RPMI8226 (cell line): Measurements from ENCODE around the gene NUDT22.
A peak's percentile ranks its signal among the peaks of the same experiment; 100 is the strongest.

ENCODE experiments used
- DNase-seq: peaks from one replicate; pipeline ENCODE4 v3.0.0-alpha.2; 2015

Gene NUDT22

GRCh38 chr11:64207256-64208085 is 18.6 kb upstream of the NUDT22 start:
- DNase-seq, result peak; percentile 23

GRCh38 chr11:64208086-64208795 is 17.8 kb upstream of the NUDT22 start:
- DNase-seq, result no peak

GRCh38 chr11:64208796-64209562 is 17.1 kb upstream of the NUDT22 start:
- no peak for DNase-seq

GRCh38 chr11:64209563-64209843 is 16.6 kb upstream of the NUDT22 start:
- no peak for DNase-seq

GRCh38 chr11:64210301-64211020 is 15.6 kb upstream of the NUDT22 start:
- DNase-seq, result no peak

- no peak for DNase-seq
Observed at GRCh38 chr11:64211181-64211872, 14.7 kb upstream of the NUDT22 start.

- DNase-seq, result no peak
Observed at GRCh38 chr11:64216879-64217278, 9.2 kb upstream of the NUDT22 start.

- no peak for DNase-seq
Observed at GRCh38 chr11:64218628-64219353, 7.3 kb upstream of the NUDT22 start.

- DNase-seq, result no peak
Observed at GRCh38 chr11:64219354-64219684, 6.8 kb upstream of the NUDT22 start.

- no peak for DNase-seq
Observed at GRCh38 chr11:64219755-64220154, 6.3 kb upstream of the NUDT22 start.

- no peak for DNase-seq
Observed at GRCh38 chr11:64220271-64220670, 5.8 kb upstream of the NUDT22 start.

GRCh38 chr11:64220798-64221197 is 5.3 kb upstream of the NUDT22 start:
- DNase-seq, result no peak

- DNase-seq, result no peak
Observed at GRCh38 chr11:64222651-64223000, 3.4 kb upstream of the NUDT22 start.

GRCh38 chr11:64223001-64223651 is 2.9 kb upstream of the NUDT22 start:
- DNase-seq, result no peak

GRCh38 chr11:64224151-64224890 is 1.8 kb upstream of the NUDT22 start:
- DNase-seq, result no peak

- DNase-seq, result no peak
Observed at GRCh38 chr11:64224891-64225607, 1.0 kb upstream of the NUDT22 start.

GRCh38 chr11:64226507-64227051 is 505 bp downstream of the NUDT22 start:
- peak; percentile 87 for DNase-seq

GRCh38 chr11:64227405-64227956 is 1.4 kb downstream of the NUDT22 start:
- peak; percentile 48 for DNase-seq

GRCh38 chr11:64229090-64229743 is 3.1 kb downstream of the NUDT22 start:
- no peak for DNase-seq
